ENCODE results near the gene RNU6-9. TPM values are rescaled to one million over a fixed set of nuclear protein-coding genes. Genes with fewer than 3 reads are reported as not detected.
"Not testable (repeated sequence)": the region's sequence is repeated elsewhere in the genome, so short reads cannot be mapped to it uniquely, and the experiment has no call there.

The RNU6-9 gene
- total RNA-seq, 2 experiments from 2014 or later, result not detected

GRCh38 chr19:882871-883497, 10.3 kb upstream of the RNU6-9 start:
- POLR2A ChIA-PET, result no interaction called here
- Mint-ChIP-seq H3K4me1 (no peaks in the 10 kb centered on the region), H3K27me3 (no peaks in the 10 kb centered on the region), H3K4me3 (no peak overlapping the region), H3K27ac (no peak overlapping the region), H3K36me3 (ENCODE audit: low read depth) (peaks cover 17% of the 10 kb centered on the region), H3K9me3 (ENCODE audit: low read depth) (no peaks in the 10 kb centered on the region)
- DNase-seq, result no peak
- intact Hi-C loops (cut with DNase I, micrococcal nuclease), result no loop called here
- no peak for ATAC-seq
- CTCF ChIA-PET, result no interaction called here

GRCh38 chr19:883661-884211, 9.5 kb upstream of the RNU6-9 start:
- H3K4me3 Mint-ChIP-seq, result no peak overlapping the region
- peaks cover 17% of the 10 kb centered on the region for H3K36me3 Mint-ChIP-seq (ENCODE audit: low read depth)
- H3K9me3 Mint-ChIP-seq (ENCODE audit: low read depth), result no peaks in the 10 kb centered on the region
- H3K27me3 Mint-ChIP-seq, result no peaks in the 10 kb centered on the region
- intact Hi-C loops (cut with DNase I, micrococcal nuclease), result no loop called here
- peaks cover 1% of the 10 kb centered on the region for H3K4me1 Mint-ChIP-seq
- ATAC-seq (peak; percentile 33), DNase-seq (no peak)
- no peak overlapping the region for H3K27ac Mint-ChIP-seq
- ChIA-PET POLR2A (no interaction called here), CTCF (no interaction called here)

- Mint-ChIP-seq H3K9me3 (ENCODE audit: low read depth) (no peaks in the 10 kb centered on the region), H3K4me3 (no peak overlapping the region), H3K36me3 (ENCODE audit: low read depth) (peaks cover 17% of the 10 kb centered on the region), H3K27ac (no peak overlapping the region), H3K27me3 (no peaks in the 10 kb centered on the region), H3K4me1 (peaks cover 2% of the 10 kb centered on the region)
- DNase-seq (no peak), ATAC-seq (no peak)
- intact Hi-C loops (cut with DNase I, micrococcal nuclease), result no loop called here
- ChIA-PET CTCF (no interaction called here), POLR2A (no interaction called here)
These were observed 8.7 kb upstream of the RNU6-9 start for GRCh38 chr19:884420-885211.

GRCh38 chr19:885536-886224, 7.6 kb upstream of the RNU6-9 start:
- DNase-seq (no peak), ATAC-seq (no peak)
- Mint-ChIP-seq H3K36me3 (ENCODE audit: low read depth) (peaks cover 17% of the 10 kb centered on the region), H3K27me3 (no peaks in the 10 kb centered on the region), H3K4me3 (no peak overlapping the region), H3K27ac (no peak overlapping the region), H3K9me3 (ENCODE audit: low read depth) (no peaks in the 10 kb centered on the region), H3K4me1 (peaks cover 2% of the 10 kb centered on the region)
- intact Hi-C loops (cut with DNase I, micrococcal nuclease), result no loop called here
- ChIA-PET POLR2A (no interaction called here), CTCF (no interaction called here)

GRCh38 chr19:887072-887471, 6.2 kb upstream of the RNU6-9 start:
- Mint-ChIP-seq H3K9me3 (ENCODE audit: low read depth) (no peaks in the 10 kb centered on the region), H3K27ac (no peak overlapping the region), H3K36me3 (ENCODE audit: low read depth) (peaks cover 7% of the 10 kb centered on the region), H3K27me3 (no peaks in the 10 kb centered on the region), H3K4me3 (no peak overlapping the region), H3K4me1 (peaks cover 2% of the 10 kb centered on the region)
- intact Hi-C loops (cut with DNase I, micrococcal nuclease), result no loop called here
- DNase-seq, result no peak
- ATAC-seq, result no peak
- ChIA-PET CTCF (no interaction called here), POLR2A (no interaction called here)

- no peak overlapping the region for H3K4me3 Mint-ChIP-seq
- no peaks in the 10 kb centered on the region for H3K9me3 Mint-ChIP-seq (ENCODE audit: low read depth)
- ATAC-seq (no peak), DNase-seq (no peak)
- peaks cover 3% of the 10 kb centered on the region for H3K36me3 Mint-ChIP-seq (ENCODE audit: low read depth)
- no peak overlapping the region for H3K27ac Mint-ChIP-seq
- CTCF ChIA-PET, result no interaction called here
- H3K4me1 Mint-ChIP-seq, result peaks cover 2% of the 10 kb centered on the region
- POLR2A ChIA-PET, result no interaction called here
- H3K27me3 Mint-ChIP-seq, result no peaks in the 10 kb centered on the region
- intact Hi-C loops (cut with DNase I, micrococcal nuclease), result no loop called here
These were observed 5.7 kb upstream of the RNU6-9 start for GRCh38 chr19:887599-887998.

- no peak for ATAC-seq
- intact Hi-C loops (cut with DNase I, micrococcal nuclease), result no loop called here
- Mint-ChIP-seq H3K27me3 (no peaks in the 10 kb centered on the region), H3K36me3 (ENCODE audit: low read depth) (peaks cover 6% of the 10 kb centered on the region), H3K9me3 (ENCODE audit: low read depth) (no peaks in the 10 kb centered on the region), H3K4me3 (no peak overlapping the region), H3K4me1 (peaks cover 10% of the 10 kb centered on the region), H3K27ac (peak overlapping the region; percentile 60)
- ChIA-PET POLR2A (no interaction called here), CTCF (no interaction called here)
- DNase-seq, result peak; percentile 55
These were observed 4.5 kb upstream of the RNU6-9 start for GRCh38 chr19:888581-889385.

- ATAC-seq (no peak), DNase-seq (no peak)
- Mint-ChIP-seq H3K4me1 (peaks cover 13% of the 10 kb centered on the region), H3K9me3 (ENCODE audit: low read depth) (no peaks in the 10 kb centered on the region), H3K4me3 (no peak overlapping the region), H3K27me3 (no peaks in the 10 kb centered on the region), H3K27ac (no peak overlapping the region), H3K36me3 (ENCODE audit: low read depth) (peaks cover 6% of the 10 kb centered on the region)
- POLR2A ChIA-PET, result no interaction called here
- intact Hi-C loops (cut with DNase I, micrococcal nuclease), result no loop called here
- CTCF ChIA-PET, result no interaction called here
These were observed 3.5 kb upstream of the RNU6-9 start for GRCh38 chr19:889662-890295.

- no peak for ATAC-seq
- CTCF ChIA-PET, result no interaction called here
- intact Hi-C loops (cut with DNase I, micrococcal nuclease), result no loop called here
- POLR2A ChIA-PET, result no interaction called here
- H3K4me1 Mint-ChIP-seq, result peaks cover 13% of the 10 kb centered on the region
- no peak for DNase-seq
- peaks cover 6% of the 10 kb centered on the region for H3K36me3 Mint-ChIP-seq (ENCODE audit: low read depth)
- peak overlapping the region; percentile 60 for H3K4me3 Mint-ChIP-seq
- no peaks in the 10 kb centered on the region for H3K27me3 Mint-ChIP-seq
- H3K9me3 Mint-ChIP-seq (ENCODE audit: low read depth), result no peaks in the 10 kb centered on the region
- no peak overlapping the region for H3K27ac Mint-ChIP-seq
These were observed 2.5 kb upstream of the RNU6-9 start for GRCh38 chr19:890831-891230.

GRCh38 chr19:891421-892200, 1.7 kb upstream of the RNU6-9 start:
- ChIA-PET CTCF (interaction anchor here (1.9 kb wide), 1 partner anchor 28 kb away, joined by 6 read pairs; no protein-coding TSS in a partner anchor), POLR2A (interaction anchor here (0.6 kb wide), 1 partner anchor 11 kb away, joined by 5 read pairs; no protein-coding TSS in a partner anchor)
- intact Hi-C loops (cut with DNase I, micrococcal nuclease), result loop anchor here (2.0 kb wide), 2 partner anchors 17 to 29 kb away; no protein-coding TSS in a partner anchor
- ATAC-seq; H3K27me3 Mint-ChIP-seq; DNase-seq; H3K9me3 Mint-ChIP-seq (ENCODE audit: low read depth); H3K27ac Mint-ChIP-seq; H3K36me3 Mint-ChIP-seq (ENCODE audit: low read depth): not testable (repeated sequence)
- Mint-ChIP-seq H3K4me1 (peaks cover 13% of the 10 kb centered on the region), H3K4me3 (peak overlapping the region; percentile 78)

All from activated CD4-positive, alpha-beta T cell treated with anti-CD3 and anti-CD28 coated beads for 36 hours (primary cell).